ENCODE measurements around the gene FOXF2.
A peak's percentile ranks its signal among the peaks of the same experiment; 100 is the strongest.

Gene FOXF2

GRCh38 chr6:1382883-1383728 lies 6.3 kb upstream of the FOXF2 start:
- DNase-seq (no peak), ATAC-seq (replicated peaks) (no peak)
- H3K4me1 Mint-ChIP-seq = peaks cover 29 to 53% of the 10 kb centered on the region in 2 donors
- peaks cover 0 to 4% of the 10 kb centered on the region in 2 donors for H3K36me3 Mint-ChIP-seq
- peaks cover 55 to 86% of the 10 kb centered on the region in 2 donors for H3K27me3 Mint-ChIP-seq
- H3K9me3 Mint-ChIP-seq = no peaks in the 10 kb centered on the region
- peak overlapping the region; percentile 13 to 52 for H3K4me3 Mint-ChIP-seq
- H3K27ac Mint-ChIP-seq = peak overlapping the region; percentile 75

- ATAC-seq (replicated peaks) (no peak), DNase-seq (no peak)
- H3K4me1 Mint-ChIP-seq = peaks cover 34 to 59% of the 10 kb centered on the region in 2 donors
- H3K27ac Mint-ChIP-seq = peak overlapping the region; percentile 42
- peaks cover 0 to 7% of the 10 kb centered on the region in 2 donors for H3K36me3 Mint-ChIP-seq
- H3K9me3 Mint-ChIP-seq = no peaks in the 10 kb centered on the region
- peak overlapping the region in 1 of 2 donors; percentile 22 for H3K4me3 Mint-ChIP-seq
- H3K27me3 Mint-ChIP-seq = peaks cover 61 to 86% of the 10 kb centered on the region in 2 donors
These were observed 5.4 kb upstream of the FOXF2 start for GRCh38 chr6:1383729-1384548.

- peaks cover 59 to 84% of the 10 kb centered on the region in 2 donors for H3K27me3 Mint-ChIP-seq
- peaks cover 0 to 7% of the 10 kb centered on the region in 2 donors for H3K36me3 Mint-ChIP-seq
- ATAC-seq (replicated peaks) = no peak
- H3K27ac Mint-ChIP-seq = peak overlapping the region; percentile 94
- DNase-seq = no peak
- peak overlapping the region; percentile 22 to 32 for H3K4me3 Mint-ChIP-seq
- no peaks in the 10 kb centered on the region for H3K9me3 Mint-ChIP-seq
- H3K4me1 Mint-ChIP-seq = peaks cover 30 to 57% of the 10 kb centered on the region in 2 donors
These were observed 4.7 kb upstream of the FOXF2 start for GRCh38 chr6:1384549-1385128.

- H3K4me1 Mint-ChIP-seq = peaks cover 31 to 54% of the 10 kb centered on the region in 2 donors
- H3K27ac Mint-ChIP-seq = peak overlapping the region; percentile 94
- H3K27me3 Mint-ChIP-seq = peaks cover 57 to 82% of the 10 kb centered on the region in 2 donors
- DNase-seq (no peak), ATAC-seq (replicated peaks) (no peak)
- peak overlapping the region; percentile 1 to 47 for H3K4me3 Mint-ChIP-seq
- H3K36me3 Mint-ChIP-seq = peaks cover 0 to 7% of the 10 kb centered on the region in 2 donors
- H3K9me3 Mint-ChIP-seq = no peaks in the 10 kb centered on the region
These were observed 4.0 kb upstream of the FOXF2 start for GRCh38 chr6:1385129-1386037.

- DNase-seq (no peak), ATAC-seq (replicated peaks) (no peak)
- Mint-ChIP-seq H3K27ac (no peak overlapping the region), H3K4me3 (no peak overlapping the region), H3K27me3 (peaks cover 53 to 82% of the 10 kb centered on the region in 2 donors), H3K9me3 (no peaks in the 10 kb centered on the region), H3K4me1 (peaks cover 29 to 52% of the 10 kb centered on the region in 2 donors), H3K36me3 (peaks cover 0 to 7% of the 10 kb centered on the region in 2 donors)
These were observed 3.2 kb upstream of the FOXF2 start for GRCh38 chr6:1386038-1386709.

- H3K27me3 Mint-ChIP-seq = peaks cover 64 to 89% of the 10 kb centered on the region in 2 donors
- no peak overlapping the region for H3K4me3 Mint-ChIP-seq
- peaks cover 30 to 55% of the 10 kb centered on the region in 2 donors for H3K4me1 Mint-ChIP-seq
- ATAC-seq (replicated peaks) = no peak
- no peak for DNase-seq
- H3K27ac Mint-ChIP-seq = no peak overlapping the region
- H3K36me3 Mint-ChIP-seq = peaks cover 0 to 7% of the 10 kb centered on the region in 2 donors
- no peaks in the 10 kb centered on the region for H3K9me3 Mint-ChIP-seq
These were observed 1.9 kb upstream of the FOXF2 start for GRCh38 chr6:1387538-1387875.

GRCh38 chr6:1387876-1388629 lies 1.3 kb upstream of the FOXF2 start:
- Mint-ChIP-seq H3K36me3 (peaks cover 0 to 7% of the 10 kb centered on the region in 2 donors), H3K9me3 (no peaks in the 10 kb centered on the region), H3K27ac (peak overlapping the region; percentile 75), H3K4me3 (peak overlapping the region in 1 of 2 donors; percentile 81), H3K4me1 (peaks cover 31 to 50% of the 10 kb centered on the region in 2 donors), H3K27me3 (peaks cover 65 to 89% of the 10 kb centered on the region in 2 donors)
- ATAC-seq (replicated peaks) (peak; percentile 29 to 46), DNase-seq (no peak)

- Mint-ChIP-seq H3K27ac (peak overlapping the region; percentile 85), H3K9me3 (no peaks in the 10 kb centered on the region), H3K4me1 (peaks cover 34 to 53% of the 10 kb centered on the region in 2 donors), H3K27me3 (peaks cover 66 to 87% of the 10 kb centered on the region in 2 donors), H3K4me3 (peak overlapping the region; percentile 81 to 82), H3K36me3 (peaks cover 0 to 7% of the 10 kb centered on the region in 2 donors)
- DNase-seq = no peak
- ATAC-seq (replicated peaks) = no peak
These were observed 577 bp upstream of the FOXF2 start for GRCh38 chr6:1388630-1389368.

GRCh38 chr6:1390133-1390945 lies 963 bp downstream of the FOXF2 start:
- Mint-ChIP-seq H3K4me3 (peak overlapping the region; percentile 82 to 85), H3K27me3 (peaks cover 71 to 87% of the 10 kb centered on the region in 2 donors), H3K4me1 (peaks cover 28 to 54% of the 10 kb centered on the region in 2 donors), H3K27ac (peak overlapping the region; percentile 83), H3K9me3 (no peaks in the 10 kb centered on the region), H3K36me3 (peaks cover 0 to 4% of the 10 kb centered on the region in 2 donors)
- ATAC-seq (replicated peaks) (peak; percentile 42 to 48), DNase-seq (no peak)

GRCh38 chr6:1390946-1391799 lies 1.8 kb downstream of the FOXF2 start:
- ATAC-seq (replicated peaks) (no peak), DNase-seq (no peak)
- no peak overlapping the region for H3K27ac Mint-ChIP-seq
- H3K27me3 Mint-ChIP-seq = peaks cover 73 to 89% of the 10 kb centered on the region in 2 donors
- peaks cover 0 to 3% of the 10 kb centered on the region in 2 donors for H3K36me3 Mint-ChIP-seq
- H3K9me3 Mint-ChIP-seq = no peaks in the 10 kb centered on the region
- peaks cover 24 to 48% of the 10 kb centered on the region in 2 donors for H3K4me1 Mint-ChIP-seq
- peak overlapping the region; percentile 63 to 69 for H3K4me3 Mint-ChIP-seq
